SHP77 (cell line): ENCODE results near the gene NOTCH4.

Experiments
- DNase-seq, 2 experiments: peaks; one replicate each; lab custom pipeline; 2025; lab: John Stamatoyannopoulos, UW

NOTCH4 gene

GRCh38 chr6:32181148-32181702 lies 42.6 kb downstream of the NOTCH4 start:
- DNase-seq: no peak

GRCh38 chr6:32179766-32180405 lies 44.0 kb downstream of the NOTCH4 start:
- DNase-seq: no peak

GRCh38 chr6:32178547-32179440 lies 45.1 kb downstream of the NOTCH4 start:
- no peak for DNase-seq

GRCh38 chr6:32177788-32178546 lies 45.9 kb downstream of the NOTCH4 start, which contains the start of gene RNF5:
RNF5 (plus strand) TSS chr6:32178405; CDS start chr6:32178512, 107 bp downstream.
- peak; percentile 98 to 99 for DNase-seq

DNA sequence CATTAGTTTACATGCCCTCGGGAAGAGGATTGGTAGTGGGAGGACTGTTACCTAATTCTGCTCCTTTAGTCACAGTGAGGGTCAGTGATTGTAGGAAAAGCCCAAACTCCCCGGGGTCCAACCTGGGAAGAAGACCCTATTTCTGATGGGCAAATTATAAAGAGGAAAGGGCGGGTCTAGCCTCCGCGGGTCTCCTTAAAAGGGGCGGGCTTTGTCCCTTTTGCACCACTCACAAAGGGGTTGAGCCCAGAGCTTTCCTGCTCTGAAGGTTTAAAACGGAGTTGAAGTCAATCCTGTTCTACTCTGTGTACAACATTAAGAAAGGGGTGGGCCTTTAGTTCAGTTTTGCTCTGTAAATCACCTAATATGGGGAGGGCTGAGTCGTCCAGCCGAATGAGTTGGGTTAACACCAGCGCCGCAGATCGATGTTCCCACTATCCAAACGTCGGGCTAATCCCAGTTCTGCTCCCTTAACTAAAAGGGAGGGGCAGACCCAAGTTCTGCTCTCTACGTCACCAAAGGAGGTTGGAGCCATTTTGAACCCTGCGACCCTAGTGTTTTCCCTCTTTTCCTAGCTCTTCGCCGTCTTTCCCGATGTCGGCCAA lies 46.6 kb downstream of the NOTCH4 start:
- peak; percentile 78 to 79 for DNase-seq

DNA sequence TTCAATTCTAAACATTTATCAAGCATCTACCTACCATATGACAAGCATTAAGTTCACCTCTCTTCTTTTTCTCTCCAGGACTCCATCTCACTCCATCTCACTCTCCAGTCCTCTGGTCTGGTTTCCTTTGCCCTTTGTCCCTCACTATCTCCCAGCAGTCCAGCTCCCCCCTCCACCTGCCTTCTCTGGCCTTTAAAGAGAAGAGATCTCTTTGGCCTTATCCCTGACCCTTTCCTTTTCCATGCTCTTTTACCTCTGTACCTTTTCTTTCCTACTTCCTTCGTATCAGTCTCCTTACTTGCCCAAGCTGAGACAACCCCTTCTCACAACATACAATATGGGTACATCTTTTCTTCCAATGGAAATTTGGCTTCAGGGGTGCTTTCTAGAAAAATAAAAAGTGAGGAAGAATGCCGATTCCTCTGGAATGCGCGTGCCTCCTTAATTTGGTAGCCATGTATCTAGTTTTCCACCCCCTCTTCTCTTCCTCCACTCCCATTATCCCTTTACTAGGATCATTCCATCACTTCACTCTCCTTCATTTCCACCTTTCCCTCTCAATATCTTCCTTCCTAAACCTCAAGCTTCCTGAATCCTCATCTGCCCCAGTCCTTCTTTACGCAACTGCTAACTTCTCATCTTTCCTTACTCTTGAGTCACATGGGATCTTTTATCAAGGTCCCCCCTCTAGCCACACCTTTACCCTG lies 47.2 kb downstream of the NOTCH4 start:
- no peak for DNase-seq

DNA sequence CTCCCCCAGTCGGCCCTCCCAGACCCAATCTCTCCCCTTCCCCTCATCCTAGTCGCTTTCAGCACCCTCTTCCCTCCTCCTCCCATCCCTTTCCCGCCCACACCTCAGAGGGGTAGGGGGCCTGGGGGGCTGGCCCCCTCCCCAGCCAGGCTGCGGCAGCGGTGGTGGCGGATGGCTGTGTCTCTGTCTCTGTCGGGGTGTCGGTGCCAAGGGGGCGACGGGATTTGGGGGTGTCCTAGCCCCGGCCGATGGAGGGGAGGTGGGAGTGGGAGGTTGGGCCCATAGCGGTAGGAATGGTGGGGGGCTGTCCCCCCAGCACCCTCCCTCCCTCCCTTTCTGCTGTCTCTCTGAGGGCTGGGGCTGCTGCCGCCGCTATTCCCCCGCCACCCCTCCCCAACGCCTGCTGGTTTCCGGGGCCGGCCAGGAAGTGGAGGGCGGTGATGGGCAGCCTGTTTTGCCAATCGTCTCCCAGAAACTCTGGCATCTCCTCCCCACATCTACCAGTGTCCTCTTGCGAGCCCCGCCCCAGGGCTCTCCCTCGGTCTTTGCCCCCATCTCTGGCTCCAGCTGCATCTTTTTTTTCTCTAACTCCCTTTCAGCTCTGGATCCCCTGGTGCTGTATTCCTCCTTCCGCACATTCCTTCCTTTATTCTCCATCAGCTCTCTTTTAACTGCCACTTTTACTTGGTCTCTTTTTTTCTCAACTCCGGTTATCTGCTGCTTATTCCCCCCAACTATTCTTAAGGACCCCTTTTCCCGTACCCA lies 48.0 kb downstream of the NOTCH4 start, which contains the start of gene AGPAT1:
Gene AGPAT1 (minus strand): TSS at position 374 of the 765 bp plus-strand sequence. CDS start 4,588 bp downstream, outside the sequence.
- DNase-seq: peak; percentile 87 to 89

DNA sequence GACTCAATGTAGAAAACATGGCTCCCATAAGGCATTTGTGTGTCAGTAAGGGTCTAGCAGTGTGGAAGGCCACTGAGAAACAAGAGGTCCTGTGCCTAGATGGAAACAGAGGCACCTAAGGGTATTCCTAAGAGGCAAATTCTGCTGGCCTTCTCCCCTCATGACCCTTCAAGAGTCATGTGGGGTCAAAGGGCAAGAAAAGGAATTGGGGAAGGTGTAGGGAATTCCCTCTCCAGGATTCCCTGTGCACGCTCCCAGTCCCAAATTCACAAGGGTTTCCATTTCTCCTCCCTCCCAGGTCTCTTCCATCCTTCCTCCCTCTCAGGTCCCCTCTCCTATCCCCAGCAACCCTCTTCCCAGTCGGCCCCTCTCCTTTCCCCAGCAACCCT lies 48.6 kb downstream of the NOTCH4 start:
- DNase-seq: no peak

DNA sequence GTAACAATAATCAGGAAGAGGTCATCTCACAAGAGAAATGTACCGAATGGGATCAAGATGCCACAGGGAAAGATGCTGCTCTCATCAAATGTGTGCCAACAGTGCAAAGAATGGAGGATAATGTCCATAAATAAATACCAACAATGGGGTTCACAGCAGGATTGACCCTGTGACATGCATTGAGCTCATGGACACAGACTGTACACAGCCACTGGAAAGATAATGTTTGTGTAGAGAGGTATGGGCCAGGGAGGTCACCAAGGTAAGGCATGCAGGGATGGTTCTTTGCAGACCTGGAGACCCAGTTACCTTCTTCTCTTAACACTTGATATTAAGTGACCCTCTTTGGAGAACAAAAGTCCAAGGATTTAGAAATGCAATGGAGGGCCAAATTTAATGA lies 49.5 kb downstream of the NOTCH4 start:
- no peak for DNase-seq

- DNase-seq: no peak
These were observed 50.7 kb downstream of the NOTCH4 start for GRCh38 chr6:32173051-32173727.

GRCh38 chr6:32171234-32171633 lies 52.6 kb downstream of the NOTCH4 start:
- no peak for DNase-seq

GRCh38 chr6:32170294-32170693 lies 53.6 kb downstream of the NOTCH4 start:
- no peak for DNase-seq

DNA sequence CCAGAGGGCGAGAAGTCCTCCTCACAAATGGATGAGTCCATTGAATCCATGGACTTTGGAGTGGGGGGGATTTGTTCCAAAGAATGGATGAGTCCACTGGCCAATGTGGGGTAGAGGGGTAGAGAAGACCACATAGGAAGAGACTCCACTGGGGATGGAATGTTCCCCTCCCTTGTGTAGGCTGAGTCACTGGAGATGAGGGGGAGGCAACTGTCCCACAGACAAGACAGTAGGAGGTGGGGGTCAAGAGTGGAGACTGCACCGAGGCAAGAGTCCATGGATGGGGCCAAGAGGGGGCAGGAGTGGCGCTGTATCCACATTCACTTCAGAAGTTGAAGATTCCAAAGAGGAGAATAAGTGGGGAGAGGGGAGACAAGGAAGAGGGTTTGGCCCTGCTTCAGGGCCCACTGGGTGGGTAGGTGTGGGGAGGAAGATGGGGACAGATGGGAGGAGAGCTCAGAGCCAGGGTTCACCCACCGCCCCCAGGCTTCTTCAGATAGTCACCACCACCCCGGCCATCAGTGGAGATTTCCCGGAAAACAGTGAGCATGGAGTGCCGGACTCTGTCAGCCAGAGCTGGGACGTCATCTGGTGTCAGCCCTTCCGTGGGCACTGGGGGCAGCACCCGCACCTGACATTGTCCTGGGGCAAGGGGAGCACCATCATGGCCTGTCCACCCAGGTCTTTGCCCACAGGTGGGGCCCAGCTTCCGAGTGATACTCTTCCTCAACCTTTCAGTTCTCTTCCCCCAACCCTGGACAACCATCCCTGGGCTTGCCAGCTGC lies 54.9 kb downstream of the NOTCH4 start:
- no peak for DNase-seq

DNA sequence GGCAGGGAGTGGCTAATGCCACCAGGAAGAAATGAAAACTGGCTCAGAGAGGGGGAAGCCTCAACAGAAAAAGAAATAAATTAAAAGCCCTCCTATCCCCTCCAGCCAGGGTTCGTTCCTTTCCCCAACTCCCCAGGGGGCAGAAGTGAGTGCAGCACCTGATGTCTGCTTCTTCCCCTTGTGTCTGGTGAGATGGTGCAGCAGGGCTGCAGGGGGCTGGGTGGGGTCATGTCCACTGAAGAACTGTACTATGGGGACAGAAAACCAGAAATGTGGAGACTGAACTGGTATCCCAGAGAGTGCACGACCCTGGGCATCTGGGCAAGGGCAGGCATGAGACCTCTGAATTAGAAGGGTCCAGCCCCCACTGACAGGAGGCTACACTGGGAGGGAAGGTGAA lies 55.5 kb downstream of the NOTCH4 start:
- no peak for DNase-seq

GRCh38 chr6:32167761-32168262 lies 56.1 kb downstream of the NOTCH4 start:
- no peak for DNase-seq

- DNase-seq: no peak
These were observed 56.6 kb downstream of the NOTCH4 start for GRCh38 chr6:32167154-32167760.

DNA sequence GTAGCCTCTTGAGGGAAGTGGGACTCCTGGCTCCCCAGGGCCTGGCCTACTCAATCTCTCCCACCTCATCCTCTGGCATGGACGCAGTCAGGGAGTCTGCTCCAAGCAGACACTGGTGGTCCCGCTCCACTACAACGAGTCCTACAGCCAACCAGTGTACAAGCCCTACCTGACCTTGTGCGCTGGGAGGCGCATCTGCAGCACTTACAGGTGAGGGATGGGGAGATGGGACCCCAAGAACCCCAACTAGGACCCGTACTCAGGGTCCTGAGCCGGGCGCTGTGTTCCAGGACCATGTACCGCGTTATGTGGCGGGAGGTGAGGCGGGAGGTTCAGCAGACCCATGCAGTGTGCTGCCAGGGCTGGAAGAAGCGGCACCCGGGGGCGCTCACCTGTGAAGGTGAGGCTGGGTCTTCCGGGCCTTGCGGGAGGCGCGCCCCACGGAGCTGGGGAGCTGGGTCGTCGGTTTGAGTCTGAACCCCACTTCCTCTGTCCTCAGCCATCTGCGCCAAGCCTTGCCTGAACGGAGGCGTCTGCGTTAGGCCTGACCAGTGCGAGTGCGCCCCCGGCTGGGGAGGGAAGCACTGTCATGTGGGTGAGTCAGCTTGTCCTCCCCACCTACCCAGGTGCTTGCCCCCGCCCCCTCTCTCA lies 57.3 kb downstream of the NOTCH4 start:
- DNase-seq: no peak

- DNase-seq: no peak
These were observed 59.6 kb downstream of the NOTCH4 start, which contains the start of gene EGFL8 for GRCh38 chr6:32164295-32164694. EGFL8 (plus strand) TSS chr6:32164595; CDS start chr6:32166166, 1,571 bp downstream.
